CD4-positive, alpha-beta T cell (primary cell): ENCODE data around the gene MDM4. TPM values are rescaled to one million over a fixed set of nuclear protein-coding genes. Genes with fewer than 3 reads are reported as not detected.

Experiments
- ATAC-seq: fragments of 200-7000 bp; cut with Tn5 transposase; one replicate; pipeline ENCODE4 v1.10.0; 2022; ENCODE audit warnings: mild to moderate bottlenecking; ENCODE audit not compliant: poor library complexity
- CTCF ChIA-PET: fragments of 350-600 bp; sonication (Branson Sonifier 250); formaldehyde crosslinking; loops from one replicate; lab custom pipeline; 2021; ENCODE audit warnings: antibody characterized with exemption, inconsistent platforms; lab: Charles Lee
- POLR2A ChIA-PET: fragments of 350-600 bp; sonication (Branson Sonifier 250); formaldehyde crosslinking; loops from one replicate; lab custom pipeline; 2021; ENCODE audit warnings: antibody characterized with exemption, inconsistent platforms; lab: Charles Lee
- DNase-seq, 14 experiments: peaks; one replicate each; pipeline ENCODE4 v3.0.0-alpha.2; 2013 to 2020; ENCODE audit warnings: mixed read lengths in 2 of 14
- H3K27ac ChIP-seq, 2 donors: one replicate each; pipeline versions ENCODE4 v1.5.1 to v1.7.0; 2013; ENCODE audit warnings: low read length in 2 of 2, low read depth in 1 of 2, mild to moderate bottlenecking in 1 of 2
- H3K27me3 ChIP-seq, 2 experiments: 1 replicate in 1 of 2; 2 replicates in 1 of 2; pipeline versions ENCODE4 v1.6.1 to v1.7.0; 2013; ENCODE audit warnings: low read length in 2 of 2, control low read depth in 1 of 2, mild to moderate bottlenecking in 1 of 2, moderate library complexity in 1 of 2; ENCODE audit not compliant: insufficient read depth in 2 of 2, control insufficient read depth in 1 of 2
- H3K36me3 ChIP-seq: one replicate; pipeline ENCODE4 v1.6.1; 2013; ENCODE audit warnings: low read length, control low read depth; ENCODE audit not compliant: insufficient read depth
- H3K4me1 ChIP-seq: one replicate; pipeline ENCODE4 v1.6.1; 2013; ENCODE audit warnings: low read length, control low read depth; ENCODE audit not compliant: insufficient read depth
- H3K4me3 ChIP-seq: one replicate; pipeline ENCODE4 v1.5.1; 2013; ENCODE audit warnings: mild to moderate bottlenecking, low read length, moderate library complexity
- H3K9me3 ChIP-seq, 2 experiments: 1 replicate in 1 of 2; 2 replicates in 1 of 2; pipeline versions ENCODE4 v1.6.1 to v1.7.0; 2013; ENCODE audit warnings: low read length in 2 of 2, mild to moderate bottlenecking in 2 of 2, control low read depth in 1 of 2, moderate library complexity in 1 of 2; ENCODE audit not compliant: control insufficient read depth in 1 of 2, insufficient read depth in 1 of 2
- H3K27ac Mint-ChIP-seq: one replicate; pipeline ENCODE4 v1.8.0; 2020; ENCODE audit warnings: mixed read lengths
- H3K27me3 Mint-ChIP-seq: one replicate; pipeline ENCODE4 v1.8.0; 2021; ENCODE audit warnings: mixed read lengths
- H3K36me3 Mint-ChIP-seq: one replicate; pipeline ENCODE4 v1.8.0; 2021; ENCODE audit warnings: low read depth, mixed read lengths
- H3K4me1 Mint-ChIP-seq: one replicate; pipeline ENCODE4 v1.8.0; 2021; ENCODE audit warnings: low read depth, mixed read lengths
- H3K4me3 Mint-ChIP-seq: one replicate; pipeline ENCODE4 v1.8.0; 2020; ENCODE audit warnings: mild to moderate bottlenecking, mixed read lengths
- H3K9me3 Mint-ChIP-seq: one replicate; pipeline ENCODE4 v1.8.0; 2020; ENCODE audit warnings: mixed read lengths
- CTCF ChIP-seq: fragments of 200-600 bp; IDR thresholded peaks from one replicate; pipeline ENCODE4 v1.8.0; 2022; ENCODE audit warnings: antibody characterized with exemption, mild to moderate bottlenecking
- intact Hi-C, 2 experiments: fragments of 100-400 bp; cut with DNase I in 1 of 2; cut with micrococcal nuclease in 1 of 2; formaldehyde crosslinking; loops; one replicate each; pipeline versions ENCODE4 v1.15.1 to v1.9.0; 2023 to 2025; cut with DNase I, micrococcal nuclease
- total RNA-seq, 174 experiments: library from RNA in 2 of 174; stranded (reverse) in 2 of 174; gene quantifications; one replicate each; pipeline ENCODE4 v1.2.3 and lab custom pipeline; 2021 to 2026

The MDM4 gene
- total RNA-seq, 2 experiments from 2014 or later: 260 to 266 TPM

- Mint-ChIP-seq H3K4me3 (peak overlapping the region; percentile 54), H3K4me1 (peaks cover 24% of the 10 kb centered on the region), H3K27ac (peak overlapping the region; percentile 13), H3K9me3 (no peaks in the 10 kb centered on the region), H3K36me3 (peaks cover 26% of the 10 kb centered on the region), H3K27me3 (no peaks in the 10 kb centered on the region)
- no peak overlapping the region for H3K4me3 ChIP-seq
- TF ChIP-seq CTCF: no peak
- ATAC-seq (peak; percentile 63), DNase-seq (peak in 9 of 14 experiments; percentile 8 to 70 (median 22))
- ChIA-PET POLR2A (interaction anchor here (0.8 kb wide), 1 partner anchor 69 kb away, joined by 3 read pairs; the partner anchor contains the start of gene MDM4), CTCF (no interaction called here)
- H3K36me3 ChIP-seq: peaks cover 2% of the 10 kb centered on the region
- no peaks in the 10 kb centered on the region for H3K9me3 ChIP-seq
- intact Hi-C loops: no loop called here
- no peaks in the 10 kb centered on the region for H3K27me3 ChIP-seq
- H3K27ac ChIP-seq: no peak overlapping the region
- peaks cover 26% of the 10 kb centered on the region for H3K4me1 ChIP-seq
Observed at GRCh38 chr1:204584699-204585372, 68.6 kb downstream of the MDM4 start.

GRCh38 chr1:204587621-204588020 is 71.4 kb downstream of the MDM4 start:
- no peaks in the 10 kb centered on the region for H3K27me3 Mint-ChIP-seq
- intact Hi-C loops: no loop called here
- no peak overlapping the region for H3K27ac Mint-ChIP-seq
- peaks cover 14% of the 10 kb centered on the region for H3K4me1 Mint-ChIP-seq
- no peak overlapping the region for H3K4me3 ChIP-seq
- no peaks in the 10 kb centered on the region for H3K9me3 Mint-ChIP-seq
- H3K4me1 ChIP-seq: peaks cover 17% of the 10 kb centered on the region
- POLR2A ChIA-PET: no interaction called here
- ATAC-seq (no peak), DNase-seq (no peak)
- H3K27me3 ChIP-seq: no peaks in the 10 kb centered on the region
- peaks cover 5% of the 10 kb centered on the region for H3K36me3 Mint-ChIP-seq
- no peak overlapping the region for H3K27ac ChIP-seq
- CTCF ChIA-PET: no interaction called here
- TF ChIP-seq CTCF: no peak
- H3K9me3 ChIP-seq: no peaks in the 10 kb centered on the region
- peaks cover 2% of the 10 kb centered on the region for H3K36me3 ChIP-seq
- no peak overlapping the region for H3K4me3 Mint-ChIP-seq

GRCh38 chr1:204588826-204589225 is 72.6 kb downstream of the MDM4 start:
- H3K27ac Mint-ChIP-seq: no peak overlapping the region
- POLR2A ChIA-PET: no interaction called here
- Histone ChIP-seq H3K27me3 (no peaks in the 10 kb centered on the region), H3K9me3 (no peaks in the 10 kb centered on the region), H3K36me3 (peaks cover 2% of the 10 kb centered on the region), H3K27ac (no peak overlapping the region), H3K4me3 (no peak overlapping the region), H3K4me1 (peaks cover 17% of the 10 kb centered on the region)
- no peaks in the 10 kb centered on the region for H3K9me3 Mint-ChIP-seq
- ATAC-seq: no peak
- intact Hi-C loops: no loop called here
- no peak for TF ChIP-seq CTCF
- H3K36me3 Mint-ChIP-seq: peaks cover 3% of the 10 kb centered on the region
- no peak for DNase-seq
- H3K4me1 Mint-ChIP-seq: peaks cover 14% of the 10 kb centered on the region
- H3K4me3 Mint-ChIP-seq: no peak overlapping the region
- no peaks in the 10 kb centered on the region for H3K27me3 Mint-ChIP-seq
- CTCF ChIA-PET: no interaction called here
